Left lung (tissue), 10 donors: ENCODE results near the gene CPZ. TPM values are rescaled to one million over a fixed set of nuclear protein-coding genes. Genes with fewer than 3 reads are reported as not detected.

Source experiments
- ATAC-seq: fragments of 200-7000 bp; cut with Tn5 transposase; one replicate; pipeline ENCODE4 v1.9.1; 2020; ENCODE audit warnings: moderate library complexity
- DNase-seq, 4 donors: peaks; one replicate each; pipeline ENCODE4 v3.0.0-alpha.2; 2013 to 2020
- H3K27ac ChIP-seq, 2 donors: fragments of 200-600 bp; sonication (generic) in 1 of 2; one replicate each; pipeline versions ENCODE4 v1.5.0 to v1.8.0; 2020 to 2021
- H3K27me3 ChIP-seq, 2 donors: fragments of 200-600 bp; sonication (generic) in 1 of 2; one replicate each; pipeline versions ENCODE4 v1.5.0 to v1.8.0; 2020 to 2021
- H3K36me3 ChIP-seq, 2 donors: fragments of 200-600 bp; sonication (generic) in 1 of 2; one replicate each; pipeline versions ENCODE4 v1.5.0 to v1.8.0; 2020 to 2021
- H3K4me1 ChIP-seq, 2 donors: fragments of 200-600 bp; one replicate each; pipeline ENCODE4 v1.8.0; 2021
- H3K4me3 ChIP-seq, 2 donors: fragments of 200-600 bp; sonication (generic) in 1 of 2; one replicate each; pipeline versions ENCODE4 v1.5.0 to v1.8.0; 2020 to 2021; ENCODE audit warnings: mild to moderate bottlenecking in 1 of 2
- H3K9me3 ChIP-seq, 2 donors: fragments of 200-600 bp; sonication (generic) in 1 of 2; one replicate each; pipeline versions ENCODE4 v1.5.0 to v1.8.0; 2020 to 2021
- CTCF ChIP-seq, 2 donors: fragments of 200-600 bp; sonication (generic) in 1 of 2; IDR thresholded peaks; one replicate each; pipeline versions ENCODE4 v1.5.0 to v1.8.0; 2021; ENCODE audit warnings: antibody characterized with exemption in 2 of 2
- intact Hi-C, 2 donors: fragments of 100-400 bp; cut with DNase I; formaldehyde crosslinking; loops; one replicate each; pipeline versions ENCODE4 v1.11.2 to v1.14.2; 2022
- polyA plus RNA-seq, 6 donors: library from polyadenylated mRNA; unstranded; fragments of 120-200 nt; gene quantifications; one replicate each; pipeline ENCODE4 v1.2.1, GENCODE V29; 2013; ENCODE audit not compliant: insufficient read length in 6 of 6
- total RNA-seq, 2 donors: library from RNA; stranded (reverse); fragmentation: NEBNext Ultra II Directional; extraction: Animal tissue kit (Norgen Biotek cat#: 25700); gene quantifications; one replicate each; pipeline ENCODE4 v1.2.1, GENCODE V29; 2021
- donor health status: DM: no; HTN: yes; CAD: no.
- donor health status: DM: no; HTN: no; CAD: no.

Gene CPZ
- total and polyA plus RNA-seq, 8 donors, result 1.3 to 18.4 (median 3.2) TPM

- intact Hi-C loops, result no loop called here
These were observed 7.4 kb upstream of the CPZ start for GRCh38 chr4:8585186-8585585.

GRCh38 chr4:8585721-8586212 is 6.8 kb upstream of the CPZ start:
- no peaks in the 10 kb centered on the region for H3K4me1 ChIP-seq
- no peak for ATAC-seq
- H3K4me3 ChIP-seq, result no peak overlapping the region
- intact Hi-C loops, result no loop called here
- H3K9me3 ChIP-seq, result no peaks in the 10 kb centered on the region
- H3K27ac ChIP-seq, result no peak overlapping the region
- peak in 1 of 4 donors; percentile 54 for DNase-seq
- TF ChIP-seq CTCF (IDR thresholded peaks at IDR 0.05), result no peak
- peaks cover 10 to 91% of the 10 kb centered on the region in 2 donors for H3K27me3 ChIP-seq
- no peaks in the 10 kb centered on the region for H3K36me3 ChIP-seq

More at GRCh38 chr4:8585186-8585585, 7.4 kb upstream of the CPZ start:
- ATAC-seq (no peak), DNase-seq (no peak)
- H3K27me3 ChIP-seq, result peaks cover 11 to 91% of the 10 kb centered on the region in 2 donors
- H3K9me3 ChIP-seq, result no peaks in the 10 kb centered on the region
- no peak for TF ChIP-seq CTCF (IDR thresholded peaks at IDR 0.05)
- no peaks in the 10 kb centered on the region for H3K36me3 ChIP-seq
- no peak overlapping the region for H3K27ac ChIP-seq
- no peak overlapping the region for H3K4me3 ChIP-seq
- H3K4me1 ChIP-seq, result no peaks in the 10 kb centered on the region

- Histone ChIP-seq H3K27ac (no peak overlapping the region), H3K36me3 (no peaks in the 10 kb centered on the region), H3K27me3 (peaks cover 5 to 91% of the 10 kb centered on the region in 2 donors), H3K4me1 (no peaks in the 10 kb centered on the region), H3K9me3 (no peaks in the 10 kb centered on the region), H3K4me3 (no peak overlapping the region)
- no peak for TF ChIP-seq CTCF (IDR thresholded peaks at IDR 0.05)
- intact Hi-C loops, result no loop called here
- DNase-seq, result no peak
- no peak for ATAC-seq
These were observed 6.3 kb upstream of the CPZ start for GRCh38 chr4:8586246-8586645.

- Histone ChIP-seq H3K4me3 (no peak overlapping the region), H3K27ac (no peak overlapping the region), H3K27me3 (peaks cover under 1 to 91% of the 10 kb centered on the region in 2 donors), H3K36me3 (no peaks in the 10 kb centered on the region), H3K9me3 (no peaks in the 10 kb centered on the region), H3K4me1 (no peaks in the 10 kb centered on the region)
- no peak for TF ChIP-seq CTCF (IDR thresholded peaks at IDR 0.05)
- ATAC-seq, result no peak
- intact Hi-C loops, result no loop called here
- peak in 1 of 4 donors; percentile 66 for DNase-seq
These were observed 5.7 kb upstream of the CPZ start for GRCh38 chr4:8586671-8587468.

- DNase-seq, result peak in 1 of 4 donors; percentile 59
- no peak overlapping the region for H3K4me3 ChIP-seq
- ATAC-seq, result no peak
- H3K4me1 ChIP-seq, result peaks cover 0 to under 1% of the 10 kb centered on the region in 2 donors
- peaks cover 8 to 91% of the 10 kb centered on the region in 2 donors for H3K27me3 ChIP-seq
- H3K36me3 ChIP-seq, result no peaks in the 10 kb centered on the region
- H3K27ac ChIP-seq, result no peak overlapping the region
- no peak for TF ChIP-seq CTCF (IDR thresholded peaks at IDR 0.05)
- H3K9me3 ChIP-seq, result no peaks in the 10 kb centered on the region
- intact Hi-C loops, result no loop called here
These were observed 4.9 kb upstream of the CPZ start for GRCh38 chr4:8587469-8588195.
